HEK293T (cell line): ENCODE measurements around the gene TMOD1.
"Not testable (repeated sequence)": the region's sequence is repeated elsewhere in the genome, so short reads cannot be mapped to it uniquely, and the experiment has no call there.

Experiments used
- CTCF ChIA-PET: fragments of 350-600 bp; formaldehyde crosslinking; extraction: SDS; loops from one replicate; lab custom pipeline; 2021; ENCODE audit warnings: antibody characterized with exemption, inconsistent platforms; lab: Yijun Ruan, JAX
- POLR2A ChIA-PET: fragments of 350-600 bp; formaldehyde crosslinking; extraction: SDS; loops from one replicate; lab custom pipeline; 2020; ENCODE audit warnings: antibody characterized with exemption, inconsistent platforms; lab: Yijun Ruan, JAX
- DNase-seq: peaks from one replicate; pipeline ENCODE4 v3.0.0; 2012; ENCODE audit warnings: mixed read lengths; ENCODE audit errors: extremely low spot score
- ARNT ChIP-seq: fragments of 450-650 bp; IDR thresholded peaks from 2 replicates; pipeline ENCODE4 v1.6.1; 2017; ENCODE audit warnings: mild to moderate bottlenecking
- BHLHE40 ChIP-seq: fragments of 450-650 bp; IDR thresholded peaks from 2 replicates; pipeline ENCODE4 v1.6.1; 2016; ENCODE audit warnings: mild to moderate bottlenecking, moderate library complexity, borderline replicate concordance
- CTBP1 ChIP-seq: fragments of 450-650 bp; IDR thresholded peaks from 2 replicates; pipeline ENCODE4 v1.6.1; 2016; ENCODE audit warnings: borderline replicate concordance
- ELF4 ChIP-seq: fragments of 450-650 bp; IDR thresholded peaks from 2 replicates; pipeline ENCODE4 v1.6.1; 2017; ENCODE audit warnings: antibody characterized with exemption
- FOXA1 ChIP-seq: fragments of 450-650 bp; IDR thresholded peaks from 2 replicates; pipeline ENCODE4 v1.6.1; 2016; ENCODE audit warnings: mild to moderate bottlenecking
- FOXK2 ChIP-seq: fragments of 450-650 bp; IDR thresholded peaks from 2 replicates; pipeline ENCODE4 v1.6.1; 2016; ENCODE audit warnings: mild to moderate bottlenecking
- FOXM1 ChIP-seq: fragments of 450-650 bp; IDR thresholded peaks from 2 replicates; pipeline ENCODE4 v1.6.1; 2017; ENCODE audit warnings: mild to moderate bottlenecking, borderline replicate concordance
- HDGF ChIP-seq: fragments of 450-650 bp; IDR thresholded peaks from 2 replicates; pipeline ENCODE4 v1.6.1; 2017; ENCODE audit warnings: antibody characterized with exemption, borderline replicate concordance
- L3MBTL2 ChIP-seq: fragments of 450-650 bp; conservative IDR thresholded peaks from 2 replicates; pipeline ENCODE4 v1.6.1; 2016; ENCODE audit warnings: mild to moderate bottlenecking
- LEF1 ChIP-seq: fragments of 450-650 bp; IDR thresholded peaks from 2 replicates; pipeline ENCODE4 v1.6.1; 2017; ENCODE audit warnings: mild to moderate bottlenecking, borderline replicate concordance
- NFRKB ChIP-seq: fragments of 450-650 bp; IDR thresholded peaks from 2 replicates; pipeline ENCODE4 v1.6.1; 2016; ENCODE audit warnings: mild to moderate bottlenecking, moderate library complexity
- SP1 ChIP-seq: fragments of 450-650 bp; IDR thresholded peaks from 2 replicates; pipeline ENCODE4 v1.6.1; 2017
- SUZ12 ChIP-seq: fragments of 450-650 bp; IDR thresholded peaks from 2 replicates; pipeline ENCODE4 v1.6.1; 2016; ENCODE audit warnings: mild to moderate bottlenecking
- TARDBP ChIP-seq: fragments of 450-650 bp; IDR thresholded peaks from 2 replicates; pipeline ENCODE4 v1.6.1; 2016
- ZNF384 ChIP-seq: fragments of 450-650 bp; IDR thresholded peaks from 2 replicates; pipeline ENCODE4 v1.6.1; 2016
- TF ChIP-seq, protein P1 (sequence below): fragments of 450-650 bp; IDR thresholded peaks from 2 replicates; pipeline ENCODE4 v1.6.1; 2016

The TMOD1 gene

DNA sequence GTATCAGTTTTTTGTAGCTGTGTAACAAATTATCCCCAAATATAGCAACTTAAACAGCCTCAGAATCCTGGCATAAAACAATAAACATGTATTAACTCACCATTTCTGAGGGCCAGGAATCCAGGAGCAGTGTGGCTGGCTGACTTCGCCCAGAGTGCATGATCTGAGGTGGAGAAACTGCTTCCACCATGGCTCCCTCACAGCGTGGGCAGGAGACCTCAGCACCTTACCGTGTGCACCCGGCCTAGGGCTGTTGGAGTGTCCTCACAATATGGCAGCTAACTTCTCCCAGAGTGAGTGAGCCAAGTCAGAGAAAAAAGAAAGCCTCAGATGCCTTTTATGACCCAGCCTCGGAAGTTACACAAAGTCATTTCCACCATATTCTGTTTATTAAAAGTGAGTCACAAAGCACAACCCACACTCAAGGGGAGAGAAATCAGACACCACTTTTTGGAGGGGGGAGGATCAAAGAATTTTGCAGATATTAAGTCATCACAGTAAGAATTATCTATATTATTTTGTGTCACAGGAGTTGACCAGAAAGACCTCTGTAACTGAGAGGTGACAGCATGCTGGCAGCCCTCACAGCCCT, 72.1 kb downstream of the TMOD1 start:
- no peak for DNase-seq
- ChIA-PET CTCF (no interaction called here), POLR2A (no interaction called here)
- no peak for TF ChIP-seq FOXK2

DNA sequence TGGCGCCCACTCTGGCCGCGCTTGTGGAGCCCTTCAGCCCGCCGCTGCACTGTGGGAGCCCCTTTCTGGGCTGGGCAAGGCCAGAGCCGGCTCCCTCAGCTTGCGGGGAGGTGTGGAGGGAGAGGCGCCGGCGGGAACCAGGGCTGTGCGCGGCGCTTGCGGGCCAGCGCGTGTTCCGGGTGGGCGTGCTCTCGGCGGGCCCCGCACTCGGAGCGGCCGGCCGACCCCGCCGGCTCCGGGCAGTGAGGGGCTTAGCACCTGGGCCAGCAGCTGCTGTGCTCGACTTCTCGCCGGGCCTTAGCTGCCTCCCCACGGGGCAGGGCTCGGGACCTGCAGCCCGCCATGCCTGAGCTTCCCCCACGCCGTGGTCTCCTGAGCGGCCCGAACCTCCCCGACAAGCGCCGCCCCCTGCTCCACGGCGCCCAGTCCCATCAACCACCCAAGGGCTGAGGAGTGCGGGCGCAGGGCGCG, 72.7 kb downstream of the TMOD1 start:
- CTCF ChIA-PET: interaction anchor here (1.1 kb wide), 1 partner anchor 87 kb away, joined by 3 read pairs; no protein-coding TSS in a partner anchor
- DNase-seq, POLR2A ChIA-PET: not testable (repeated sequence)

DNA sequence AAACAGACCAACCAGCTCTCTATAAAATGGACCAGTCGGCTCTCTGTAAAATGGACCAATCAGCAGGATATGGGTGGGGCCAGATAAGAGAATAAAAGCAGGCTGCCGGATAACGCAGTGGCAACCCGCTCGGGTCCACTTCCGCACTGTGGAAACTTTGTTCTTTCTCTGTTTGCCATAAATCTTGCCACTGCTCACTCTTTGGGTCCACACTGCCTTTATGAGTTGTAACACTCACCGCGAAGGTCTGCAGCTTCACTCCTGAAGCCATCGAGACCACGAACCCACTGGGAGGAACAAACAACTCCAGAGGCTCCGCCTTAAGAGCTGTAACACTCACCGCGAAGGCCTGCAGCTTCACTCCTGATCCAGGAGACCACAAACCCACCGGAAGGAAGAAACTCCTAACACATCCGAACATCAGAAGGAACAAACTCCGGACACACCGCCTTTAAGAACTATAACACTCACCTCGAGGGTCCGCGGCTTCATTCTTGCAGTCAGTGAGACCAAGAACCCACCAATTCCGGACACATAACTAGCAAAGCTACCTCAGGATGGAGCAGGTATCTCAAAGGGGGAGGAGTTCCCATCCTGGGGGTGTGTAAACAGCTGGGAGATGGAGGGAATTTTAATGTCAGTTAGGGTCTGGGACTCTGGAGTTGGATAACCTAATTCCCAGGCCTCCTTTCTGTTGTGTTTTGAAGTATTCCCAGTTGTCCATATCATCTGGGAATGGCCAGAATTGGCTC, 73.6 kb downstream of the TMOD1 start:
- POLR2A ChIA-PET, DNase-seq: not testable (repeated sequence)
- CTCF ChIA-PET: interaction anchor here (1.1 kb wide), 1 partner anchor 88 kb away, joined by 3 read pairs; no protein-coding TSS in a partner anchor

DNA sequence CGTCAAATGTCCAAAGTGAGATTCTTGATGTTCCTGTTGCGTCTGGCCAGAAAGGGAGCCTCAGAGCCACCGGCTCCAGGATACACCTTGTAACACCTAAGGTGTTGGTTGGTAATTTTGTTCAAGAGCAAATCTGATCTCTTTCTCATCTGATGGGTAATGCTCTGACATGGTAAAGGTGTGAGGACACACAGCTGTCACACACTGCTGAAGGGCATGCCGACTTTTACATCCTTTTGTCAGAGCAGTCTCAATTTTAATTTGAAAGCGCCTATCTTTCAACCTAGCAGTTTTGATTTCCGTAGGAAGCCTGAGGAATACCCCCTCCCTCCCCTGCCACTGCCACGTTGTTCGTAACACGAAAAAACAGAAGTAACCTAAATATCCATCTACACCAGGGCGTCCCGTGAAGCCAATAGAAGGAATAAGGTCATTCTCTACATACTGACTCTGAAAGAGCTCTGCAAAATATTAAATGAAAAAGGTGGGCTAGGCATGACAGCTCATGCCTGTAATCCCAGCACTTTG, 74.3 kb downstream of the TMOD1 start:
- TF ChIP-seq SUZ12: no peak
- no peak for TF ChIP-seq LEF1
- no peak for TF ChIP-seq ELF4
- TF ChIP-seq ARNT: no peak
- no peak for TF ChIP-seq NFRKB
- TF ChIP-seq, protein P1, sequence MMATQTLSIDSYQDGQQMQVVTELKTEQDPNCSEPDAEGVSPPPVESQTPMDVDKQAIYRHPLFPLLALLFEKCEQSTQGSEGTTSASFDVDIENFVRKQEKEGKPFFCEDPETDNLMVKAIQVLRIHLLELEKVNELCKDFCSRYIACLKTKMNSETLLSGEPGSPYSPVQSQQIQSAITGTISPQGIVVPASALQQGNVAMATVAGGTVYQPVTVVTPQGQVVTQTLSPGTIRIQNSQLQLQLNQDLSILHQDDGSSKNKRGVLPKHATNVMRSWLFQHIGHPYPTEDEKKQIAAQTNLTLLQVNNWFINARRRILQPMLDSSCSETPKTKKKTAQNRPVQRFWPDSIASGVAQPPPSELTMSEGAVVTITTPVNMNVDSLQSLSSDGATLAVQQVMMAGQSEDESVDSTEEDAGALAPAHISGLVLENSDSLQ: no peak
- no peak for TF ChIP-seq BHLHE40
- TF ChIP-seq CTBP1: no peak
- no peak for TF ChIP-seq FOXM1
- TF ChIP-seq HDGF: no peak
- TF ChIP-seq TARDBP: no peak
- no peak for TF ChIP-seq FOXA1
- no peak for TF ChIP-seq L3MBTL2
- no peak for TF ChIP-seq FOXK2
- TF ChIP-seq SP1: no peak
- TF ChIP-seq ZNF384: no peak
- CTCF ChIA-PET: interaction anchor here (0.8 kb wide), 1 partner anchor 23 kb away, joined by 3 read pairs; no protein-coding TSS in a partner anchor
- POLR2A ChIA-PET: no interaction called here
- no peak for DNase-seq

DNA sequence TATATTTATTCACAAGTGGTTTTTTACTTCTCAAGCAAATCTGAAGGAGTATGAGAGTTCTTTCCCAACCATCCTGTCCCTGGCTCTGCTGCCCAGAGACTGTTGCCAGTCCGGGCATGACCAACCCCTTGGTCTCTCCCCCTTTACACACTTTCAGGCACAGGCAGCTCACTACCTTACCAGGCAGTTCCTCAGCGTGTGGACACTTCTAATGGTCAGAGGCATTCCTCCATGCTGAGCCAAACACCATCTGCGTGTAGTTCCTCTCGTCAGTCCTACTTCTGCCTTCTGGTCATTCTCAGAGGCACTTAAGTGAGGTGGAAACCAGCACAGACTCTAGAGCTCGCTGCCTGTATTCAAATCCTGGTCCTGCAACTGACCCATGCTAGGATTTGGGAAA, 75.6 kb downstream of the TMOD1 start:
- CTCF ChIA-PET: no interaction called here
- POLR2A ChIA-PET: no interaction called here
- DNase-seq: no peak
- TF ChIP-seq ELF4: no peak
- no peak for TF ChIP-seq FOXM1
- TF ChIP-seq NFRKB: no peak
- TF ChIP-seq TARDBP: no peak
- no peak for TF ChIP-seq BHLHE40
- TF ChIP-seq CTBP1: no peak
- TF ChIP-seq, protein P1: no peak
- TF ChIP-seq FOXK2: no peak

DNA sequence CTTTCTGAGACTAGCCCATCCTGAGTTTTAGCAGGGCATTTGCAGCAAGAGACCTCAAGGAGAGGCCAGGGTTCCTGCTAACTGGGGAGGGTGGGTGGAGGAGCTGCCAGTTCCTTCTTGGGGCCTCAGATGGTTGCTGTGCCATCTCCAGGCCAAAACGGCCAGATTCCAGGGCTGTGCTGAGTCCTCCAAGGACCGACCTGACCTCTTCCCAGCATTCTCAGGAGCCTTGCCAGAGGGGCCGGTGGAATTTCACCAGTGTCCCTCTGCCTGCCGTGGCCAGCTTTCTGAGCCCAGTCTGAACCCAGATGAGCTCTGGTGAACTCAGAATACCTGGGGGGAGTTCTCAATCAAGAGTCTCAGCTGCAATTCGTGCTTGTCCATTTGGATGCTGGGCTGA, 77.4 kb downstream of the TMOD1 start:
- CTCF ChIA-PET: interaction anchor here (1.5 kb wide), 1 partner anchor 20 kb away, joined by 5 read pairs; no protein-coding TSS in a partner anchor
- TF ChIP-seq SUZ12: no peak
- no peak for TF ChIP-seq ARNT
- no peak for TF ChIP-seq TARDBP
- TF ChIP-seq BHLHE40: no peak
- no peak for TF ChIP-seq L3MBTL2
- TF ChIP-seq ELF4: no peak
- TF ChIP-seq FOXA1: no peak
- TF ChIP-seq, protein P1: no peak
- no peak for TF ChIP-seq FOXM1
- no peak for TF ChIP-seq CTBP1
- POLR2A ChIA-PET: no interaction called here
- DNase-seq: no peak

DNA sequence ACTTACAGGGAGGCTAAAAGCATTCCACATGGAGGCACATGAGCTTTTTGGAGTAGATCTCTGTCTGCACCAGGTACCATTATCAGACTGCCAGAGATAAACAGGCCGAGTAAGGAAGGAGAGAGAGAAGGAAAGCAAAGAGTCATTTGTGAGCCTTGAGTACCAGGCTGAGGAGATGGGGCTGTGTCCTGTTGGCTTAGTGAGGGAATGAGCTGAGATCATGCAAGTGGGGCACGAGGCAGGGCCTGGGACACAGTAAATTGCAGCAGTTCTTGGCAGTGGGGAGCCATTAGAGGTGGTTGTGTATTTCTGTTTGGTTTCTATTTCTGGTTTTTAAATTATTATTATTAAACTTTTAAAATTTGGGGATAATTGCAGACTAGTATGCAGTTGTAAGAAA, 78.4 kb downstream of the TMOD1 start:
- no peak for DNase-seq
- POLR2A ChIA-PET: no interaction called here
- TF ChIP-seq NFRKB: no peak
- CTCF ChIA-PET: interaction anchor here (1.5 kb wide), 1 partner anchor 19 kb away, joined by 5 read pairs; no protein-coding TSS in a partner anchor

DNA sequence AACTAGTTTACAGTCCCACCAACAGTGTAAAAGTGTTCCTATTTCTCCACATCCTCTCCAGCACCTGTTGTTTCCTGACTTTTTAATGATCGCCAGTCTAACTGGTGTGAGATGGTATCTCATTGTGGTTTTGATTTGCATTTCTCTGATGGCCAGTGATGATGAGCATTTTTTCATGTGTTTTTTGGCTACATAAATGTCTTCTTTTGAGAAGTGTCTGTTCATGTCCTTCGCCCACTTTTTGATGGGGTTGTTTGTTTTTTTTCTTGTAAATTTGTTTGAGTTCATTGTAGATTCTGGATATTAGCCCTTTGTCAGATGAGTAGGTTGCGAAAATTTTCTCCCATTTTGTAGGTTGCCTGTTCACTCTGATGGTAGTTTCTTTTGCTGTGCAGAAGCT, 80.1 kb downstream of the TMOD1 start:
- POLR2A ChIA-PET, CTCF ChIA-PET, DNase-seq: not testable (repeated sequence)

DNA sequence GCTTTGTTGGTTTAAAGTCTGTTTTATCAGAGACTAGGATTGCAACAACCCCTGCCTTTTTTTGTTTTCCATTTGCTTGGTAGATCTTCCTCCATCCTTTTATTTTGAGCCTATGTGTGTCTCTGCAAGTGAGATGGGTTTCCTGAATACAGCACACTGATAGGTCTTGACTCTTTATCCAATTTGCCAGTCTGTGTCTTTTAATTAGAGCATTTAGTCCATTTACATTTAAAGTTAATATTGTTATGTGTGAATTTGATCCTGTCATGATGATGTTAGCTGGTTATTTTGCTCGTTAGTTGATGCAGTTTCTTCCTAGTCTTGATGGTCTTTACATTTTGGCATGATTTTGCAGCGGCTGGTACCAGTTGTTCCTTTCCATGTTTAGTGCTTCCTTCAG, 83.3 kb downstream of the TMOD1 start:
- CTCF ChIA-PET, DNase-seq, POLR2A ChIA-PET: not testable (repeated sequence)

DNA sequence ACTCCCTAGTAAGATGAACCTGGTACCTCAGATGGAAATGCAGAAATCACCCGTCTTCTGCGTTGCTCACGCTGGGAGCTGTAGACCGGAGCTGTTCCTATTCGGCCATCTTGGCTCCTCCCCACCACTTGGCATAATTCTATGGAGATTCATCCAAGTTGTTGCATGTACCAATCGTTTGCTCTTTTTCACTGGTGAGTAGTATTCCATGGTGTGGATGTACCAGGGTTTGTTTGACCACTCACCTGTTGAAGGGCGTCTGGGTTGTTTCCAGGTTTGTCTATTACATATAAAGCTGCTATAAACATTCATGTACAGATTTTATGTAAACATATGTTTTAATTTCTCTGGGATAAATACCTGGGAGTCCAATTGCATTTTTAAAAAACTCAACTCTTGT, 85.4 kb downstream of the TMOD1 start:
- POLR2A ChIA-PET, DNase-seq: not testable (repeated sequence)
- CTCF ChIA-PET: interaction anchor here (0.8 kb wide), 1 partner anchor 19 kb away, joined by 3 read pairs; no protein-coding TSS in a partner anchor
